H1 (cell line): Measurements from ENCODE around the gene CCDC159. TPM values are rescaled to one million over a fixed set of nuclear protein-coding genes. Genes with fewer than 3 reads are reported as not detected.

ENCODE experiments used
- CTCF ChIA-PET: fragments of 300-600 bp; sonication (Branson Sonifier 250); formaldehyde crosslinking; loops from one replicate; lab custom pipeline; 2021; ENCODE audit not compliant: partially characterized antibody; lab: Charles Lee
- POLR2A ChIA-PET: fragments of 300-600 bp; sonication (Branson Sonifier 250); formaldehyde crosslinking; loops from one replicate; lab custom pipeline; 2021; ENCODE audit warnings: inconsistent platforms; ENCODE audit not compliant: partially characterized antibody; lab: Charles Lee
- DNase-seq, 2 experiments: peaks; one replicate each; pipeline versions ENCODE4 v3.0.0 to v3.0.0-alpha.2; 2010 to 2022; ENCODE audit warnings: low spot score in 2 of 2, low read depth in 1 of 2, mixed read lengths in 1 of 2
- FAIRE-seq: peaks from 2 replicates; lab custom pipeline; 2011; peaks lifted over from hg19 to GRCh38; lab: Jason Lieb, UNC
- H2AFZ ChIP-seq: 2 replicates; pipeline ENCODE4 v1.8.1; 2012; ENCODE audit warnings: low read length, inconsistent platforms
- H2AK5ac ChIP-seq: 2 replicates; pipeline ENCODE4 v1.6.1; 2013; ENCODE audit warnings: low read depth, low read length
- H2BK120ac ChIP-seq: replicated peaks from 2 replicates; pipeline ENCODE3; 2013; ENCODE audit warnings: low read depth, low read length, inconsistent platforms
- H2BK12ac ChIP-seq: 2 replicates; pipeline ENCODE4 v1.6.1; 2013; ENCODE audit warnings: low read depth, low read length
- H2BK15ac ChIP-seq: 2 replicates; pipeline ENCODE4 v1.6.1; 2013; ENCODE audit warnings: low read length
- H2BK20ac ChIP-seq: 2 replicates; pipeline ENCODE4 v1.6.1; 2013; ENCODE audit warnings: low read length
- H2BK5ac ChIP-seq: 2 replicates; pipeline ENCODE4 v1.6.1; 2013; ENCODE audit warnings: low read depth, low read length
- H3K14ac ChIP-seq: 2 replicates; pipeline ENCODE4 v1.6.1; 2013; ENCODE audit warnings: inconsistent platforms; ENCODE audit not compliant: insufficient read length
- H3K18ac ChIP-seq: 2 replicates; pipeline ENCODE4 v1.6.1; 2013; ENCODE audit warnings: low read length; ENCODE audit errors: extremely low read depth
- H3K23ac ChIP-seq: 2 replicates; pipeline ENCODE4 v1.6.1; 2013; ENCODE audit warnings: inconsistent platforms; ENCODE audit not compliant: insufficient read length
- H3K23me2 ChIP-seq: 2 replicates; pipeline ENCODE4 v1.6.1; 2013; ENCODE audit warnings: low read depth, low read length
- H3K27ac ChIP-seq: 2 replicates; pipeline ENCODE4 v1.6.1; 2011; ENCODE audit warnings: low read depth, low read length, inconsistent platforms
- H3K27me3 ChIP-seq, 4 experiments: replicated peaks in 1 of 4; 1 replicate in 1 of 4; 2 replicates in 3 of 4; pipeline versions ENCODE4 v1.6.1 to v1.8.1; 2011 to 2013; ENCODE audit warnings: low read length in 3 of 4, mild to moderate bottlenecking in 3 of 4, inconsistent platforms in 2 of 4, mixed read lengths in 2 of 4, moderate library complexity in 1 of 4; ENCODE audit not compliant: control insufficient read depth in 3 of 4, insufficient read depth in 3 of 4; ENCODE audit errors: extremely low read depth in 1 of 4
- H3K36me3 ChIP-seq, 4 experiments: 2 replicates each; pipeline versions ENCODE4 v1.6.1 to v1.8.1; 2011 to 2013; ENCODE audit warnings: mild to moderate bottlenecking in 4 of 4, low read length in 3 of 4, moderate library complexity in 2 of 4, control low read depth in 1 of 4, inconsistent platforms in 1 of 4; ENCODE audit not compliant: insufficient read depth in 4 of 4, control insufficient read depth in 2 of 4
- H3K4ac ChIP-seq: replicated peaks from 2 replicates; pipeline ENCODE3; 2013; ENCODE audit warnings: low read length, low read depth, mixed read lengths, inconsistent platforms; ENCODE audit not compliant: insufficient read length
- H3K4me1 ChIP-seq, 4 experiments: replicated peaks in 1 of 4; 1 replicate in 1 of 4; 2 replicates in 3 of 4; pipeline versions ENCODE4 v1.6.1 to v1.8.1; 2011 to 2013; ENCODE audit warnings: low read length in 3 of 4, inconsistent platforms in 2 of 4, mixed read lengths in 1 of 4; ENCODE audit not compliant: insufficient read depth in 4 of 4, control insufficient read depth in 3 of 4
- H3K4me2 ChIP-seq, 2 experiments: 2 replicates each; pipeline versions ENCODE4 v1.6.1 to v1.8.1; 2011 to 2013; ENCODE audit warnings: low read depth in 2 of 2, low read length in 2 of 2, control low read depth in 1 of 2, inconsistent platforms in 1 of 2, mild to moderate bottlenecking in 1 of 2; ENCODE audit not compliant: insufficient read depth in 1 of 2
- H3K4me3 ChIP-seq, 4 experiments: fragments of 200-600, 300-600 bp in 1 of 4; sonication (generic), shearing (Covaris generic), sonication (Bioruptor Twin) in 1 of 4; 2 replicates each; pipeline versions ENCODE4 v1.5.1 to v1.8.1; 2011 to 2016; ENCODE audit warnings: low read length in 4 of 4, low read depth in 3 of 4, control low read depth in 2 of 4, inconsistent platforms in 2 of 4, mild to moderate bottlenecking in 2 of 4, mixed read lengths in 1 of 4, moderate library complexity in 1 of 4; ENCODE audit not compliant: insufficient read depth in 2 of 4; ENCODE audit errors: extremely low read depth in 1 of 4
- H3K56ac ChIP-seq: replicated peaks from 2 replicates; pipeline ENCODE3; 2013; ENCODE audit warnings: low read depth, mild to moderate bottlenecking, mixed read lengths, low read length, inconsistent platforms; ENCODE audit not compliant: insufficient read length
- H3K79me1 ChIP-seq: 2 replicates; pipeline ENCODE4 v1.6.1; 2013; ENCODE audit warnings: low read depth, low read length, control low read depth
- H3K79me2 ChIP-seq, 2 experiments: 2 replicates each; pipeline versions ENCODE4 v1.6.1 to v1.8.1; 2012 to 2013; ENCODE audit warnings: low read length in 2 of 2, mild to moderate bottlenecking in 2 of 2, inconsistent platforms in 1 of 2; ENCODE audit not compliant: insufficient read depth in 2 of 2, control insufficient read depth in 1 of 2
- H3K9ac ChIP-seq, 4 experiments: replicated peaks in 1 of 4; 1 replicate in 1 of 4; 2 replicates in 3 of 4; pipeline versions ENCODE4 v1.6.1 to v1.8.1; 2011 to 2013; ENCODE audit warnings: low read depth in 3 of 4, low read length in 3 of 4, control low read depth in 2 of 4, mild to moderate bottlenecking in 2 of 4, moderate library complexity in 2 of 4, inconsistent platforms in 1 of 4; ENCODE audit errors: extremely low read depth in 1 of 4
- H3K9me3 ChIP-seq, 2 experiments: 2 replicates each; pipeline versions ENCODE4 v1.6.1 to v1.8.1; 2012 to 2013; ENCODE audit warnings: mild to moderate bottlenecking in 2 of 2, moderate library complexity in 2 of 2, control low read depth in 1 of 2, inconsistent platforms in 1 of 2, low read depth in 1 of 2, low read length in 1 of 2, mixed read lengths in 1 of 2; ENCODE audit not compliant: insufficient read depth in 2 of 2
- H4K20me1 ChIP-seq, 2 experiments: replicated peaks in 1 of 2; 2 replicates each; pipeline versions ENCODE3 to v1.8.1; 2011 to 2013; ENCODE audit warnings: inconsistent platforms in 2 of 2, low read length in 2 of 2, mild to moderate bottlenecking in 1 of 2; ENCODE audit not compliant: insufficient read depth in 2 of 2, control insufficient read depth in 1 of 2
- H4K5ac ChIP-seq: 2 replicates; pipeline ENCODE4 v1.6.1; 2013; ENCODE audit warnings: low read length, low read depth, mixed read lengths, inconsistent platforms; ENCODE audit not compliant: insufficient read length
- H4K8ac ChIP-seq: 2 replicates; pipeline ENCODE4 v1.8.0; 2013; ENCODE audit warnings: mild to moderate bottlenecking, moderate library complexity, low read length, inconsistent platforms; ENCODE audit not compliant: insufficient read depth; ENCODE audit errors: extremely low read depth
- H4K91ac ChIP-seq: replicated peaks from 2 replicates; pipeline ENCODE3; 2013; ENCODE audit warnings: low read length, mixed read lengths, inconsistent platforms; ENCODE audit not compliant: insufficient read length
- CEBPB ChIP-seq: IDR thresholded peaks from 2 replicates; pipeline ENCODE4 v1.6.1; 2012; ENCODE audit warnings: low read depth, low read length
- EP300 ChIP-seq, 2 experiments: IDR thresholded peaks; 1 replicate in 1 of 2; 2 replicates in 1 of 2; pipeline ENCODE4 v1.6.1; 2011 to 2012; ENCODE audit warnings: low read depth in 2 of 2, low read length in 2 of 2, mild to moderate bottlenecking in 2 of 2, borderline replicate concordance in 1 of 2, inconsistent platforms in 1 of 2, moderate library complexity in 1 of 2
- HDAC6 ChIP-seq: IDR thresholded peaks from one replicate; pipeline ENCODE4 v1.7.1; 2012; ENCODE audit warnings: low read depth, mild to moderate bottlenecking, inconsistent platforms, low read length, moderate library complexity
- JUND ChIP-seq: IDR thresholded peaks from 2 replicates; pipeline ENCODE4 v1.6.1; 2011; ENCODE audit warnings: mild to moderate bottlenecking, improper control_type of control experiment, low read length
- KDM1A ChIP-seq: fragments of 200-600, 300-600 bp; sonication (generic); IDR thresholded peaks from 2 replicates; pipeline ENCODE4 v1.7.1; 2016; ENCODE audit warnings: mild to moderate bottlenecking, low read length, borderline replicate concordance
- NANOG ChIP-seq: IDR thresholded peaks from 2 replicates; pipeline ENCODE4 v1.6.1; 2011; ENCODE audit warnings: low read length, low read depth, mild to moderate bottlenecking, inconsistent platforms; ENCODE audit not compliant: insufficient read depth, poor library complexity, severe bottlenecking
- SP4 ChIP-seq: IDR thresholded peaks from 2 replicates; pipeline ENCODE4 v1.6.1; 2012; ENCODE audit warnings: low read length, inconsistent platforms
- YY1 ChIP-seq: IDR thresholded peaks from 2 replicates; pipeline ENCODE4 v1.6.1; 2011; ENCODE audit warnings: low read depth, mild to moderate bottlenecking, low read length
- WGBS, 2 experiments: shearing (Covaris generic) in 1 of 2; methylation state at CpG; one replicate each; pipeline versions ENCODE4 v1.1.6 to v1.1.7; 2013 to 2015; ENCODE audit warnings: low lambda C conversion rate in 2 of 2, mixed read lengths in 2 of 2, inconsistent platforms in 1 of 2, low coverage in 1 of 2, missing lambda C conversion rate in 1 of 2; ENCODE audit not compliant: insufficient replicate concordance in 2 of 2, insufficient coverage in 1 of 2, insufficient read length in 1 of 2; ENCODE audit errors: extremely low coverage in 1 of 2, missing lambda C conversion rate in 1 of 2; 5-methylcytosine and 5-hydroxymethylcytosine counted together
- polyA plus RNA-seq, 7 experiments: library from polyadenylated mRNA; depleted of rRNA in 3 of 7; stranded (reverse) in 5 of 7; unstranded in 2 of 7; fragments of >200 nt in 5 of 7; fragments of 200-250 nt in 2 of 7; gene quantifications; 1 replicate in 5 of 7; 2 replicates in 1 of 7; 4 replicates in 1 of 7; pipeline versions ENCODE4 v1.2.1 to v1.2.3, GENCODE V29; 2011 to 2013; ENCODE audit warnings: missing spikeins in 2 of 7, mixed read lengths in 2 of 7
- total RNA-seq: library from RNA; stranded (reverse); fragmentation: NEBNext Ultra II Directional; extraction: Animal tissue kit (Norgen Biotek cat#: 25700); gene quantifications from 2 replicates; pipeline ENCODE4 v1.2.1, GENCODE V29; 2021

Gene CCDC159
- total and polyA plus RNA-seq, 2 of the 8 experiments (the other 6 are each of a cell fraction or from before 2014, with no cell fraction given), result 4.0 to 5.4 TPM

DNA sequence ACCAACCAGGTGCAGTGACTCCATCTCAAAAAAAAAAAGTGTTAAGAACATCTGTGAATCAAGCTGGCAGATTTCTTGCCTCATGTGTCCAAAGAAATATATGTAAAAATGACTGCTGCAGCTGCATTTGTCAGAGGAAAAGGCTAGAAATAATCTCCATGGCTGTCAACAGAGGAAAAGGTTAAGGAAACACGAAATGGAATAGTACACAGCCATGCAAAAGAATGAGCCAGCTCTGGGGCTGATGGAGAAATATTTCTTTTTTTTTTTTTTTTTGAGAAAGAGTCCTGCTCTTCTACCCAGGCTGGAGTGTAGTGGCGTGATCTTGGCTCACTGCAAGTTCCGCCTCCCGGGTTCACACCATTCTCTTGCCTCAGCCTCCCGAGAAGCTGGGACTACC lies 13.5 kb upstream of the CCDC159 start:
- Histone ChIP-seq H4K8ac (no peak overlapping the region), H2BK20ac (no peak overlapping the region), H3K23ac (no peak overlapping the region), H3K23me2 (no peaks in the 10 kb centered on the region), H2BK120ac (no peak overlapping the region), H3K4me1 (no peaks in the 10 kb centered on the region), H4K20me1 (peaks cover 0 to 2% of the 10 kb centered on the region in 2 experiments), H4K5ac (no peak overlapping the region), H2AFZ (no peak overlapping the region), H2BK12ac (no peak overlapping the region), H3K9me3 (no peaks in the 10 kb centered on the region), H3K36me3 (peaks cover 0 to 9% (median 2%) of the 10 kb centered on the region in 4 experiments; a peak in 3 of 8 replicates), H3K4me2 (no peak overlapping the region), H3K9ac (no peak overlapping the region), H3K18ac (no peak overlapping the region), H3K4ac (no peak overlapping the region), H2BK15ac (no peak overlapping the region), H3K79me1 (no peaks in the 10 kb centered on the region), H3K56ac (no peak overlapping the region), H3K79me2 (no peaks in the 10 kb centered on the region), H3K14ac (no peak overlapping the region), H2BK5ac (no peak overlapping the region), H4K91ac (no peak overlapping the region), H3K27me3 (no peaks in the 10 kb centered on the region), H2AK5ac (no peak overlapping the region), H3K27ac (no peak overlapping the region), H3K4me3 (no peak overlapping the region)
- DNase-seq, result no peak
- 89% methylated on average over 2 of the region's 5 CpGs; no CpG with 5 or more reads in 1 of the 2 experiments for WGBS, 2 experiments
- POLR2A ChIA-PET, result interaction anchor here (0.6 kb wide), 1 partner anchor 34 kb away, joined by 3 read pairs; no protein-coding TSS in a partner anchor
- CTCF ChIA-PET, result no interaction called here
- FAIRE-seq, result no peak
- TF ChIP-seq KDM1A (no peak), CEBPB (no peak), JUND (no peak), EP300 (IDR thresholded peaks at IDR 0.05; ENCODE audit: borderline replicate concordance in 1 of 2, low read depth in 2 of 2, low read length in 2 of 2) (no peak), NANOG (no peak), YY1 (no peak), SP4 (no peak), HDAC6 (no peak)
